Panc1 (cell line): Measurements from ENCODE around the gene ASB6.

Experiments used
- CTCF ChIP-seq: fragments of 450-650 bp; IDR thresholded peaks from 2 replicates; pipeline ENCODE4 v1.5.1; 2017; ENCODE audit warnings: mild to moderate bottlenecking
- POLR2AphosphoS5 ChIP-seq: IDR thresholded peaks from 2 replicates; pipeline ENCODE4 v1.6.1; 2012; ENCODE audit warnings: mild to moderate bottlenecking, low read depth, low read length, moderate library complexity
- REST ChIP-seq, 2 experiments: IDR thresholded peaks; 2 replicates each; pipeline ENCODE4 v1.6.1; 2011 to 2012; ENCODE audit warnings: low read depth in 2 of 2, control low read depth in 1 of 2, low read length in 1 of 2, mild to moderate bottlenecking in 1 of 2, moderate library complexity in 1 of 2; ENCODE audit not compliant: insufficient read depth in 1 of 2

GRCh38 chr9:129639756-129640085 lies 2.2 kb downstream of the ASB6 start:
- no peak for TF ChIP-seq REST (IDR thresholded peaks at IDR 0.05; ENCODE audit: insufficient read depth in 1 of 2, low read depth in 2 of 2, low read length in 1 of 2)
- TF ChIP-seq CTCF, result no peak
- no peak for TF ChIP-seq POLR2AphosphoS5
